GM23338 (cell line): Measurements from ENCODE around the gene BICDL1. TPM values are rescaled to one million over a fixed set of nuclear protein-coding genes. Genes with fewer than 3 reads are reported as not detected.

Experiments used
- ATAC-seq: fragments of 200-7000 bp; cut with Tn5 transposase; 3 replicates; pipeline ENCODE4 v1.9.1; 2020
- DNase-seq: peaks from one replicate; pipeline ENCODE4 v3.0.0-alpha.2; 2015; ENCODE audit warnings: low spot score
- H2AFZ ChIP-seq: fragments of 200-600 bp; sonication (generic); 2 replicates; pipeline ENCODE4 v1.8.0; 2016; ENCODE audit warnings: antibody characterized with exemption, mild to moderate bottlenecking, moderate library complexity
- H3F3A ChIP-seq: fragments of 200-600 bp; sonication (generic); replicated peaks from 2 replicates; pipeline ENCODE4 v1.8.0; 2017; ENCODE audit warnings: antibody characterized with exemption, mixed run types, low read depth
- H3K27ac ChIP-seq: fragments of 200-600 bp; sonication (generic); 2 replicates; pipeline ENCODE4 v1.6.1; 2016; ENCODE audit warnings: low read depth
- H3K27me3 ChIP-seq: fragments of 200-600 bp; sonication (generic); 2 replicates; pipeline ENCODE4 v1.8.0; 2016; ENCODE audit warnings: mild to moderate bottlenecking, mixed run types, moderate library complexity; ENCODE audit not compliant: insufficient read depth
- H3K36me3 ChIP-seq: fragments of 200-600 bp; sonication (generic); 2 replicates; pipeline ENCODE4 v1.8.0; 2016; ENCODE audit warnings: mild to moderate bottlenecking; ENCODE audit not compliant: insufficient read depth
- H3K4me1 ChIP-seq: fragments of 200-600 bp; sonication (generic); 2 replicates; pipeline ENCODE4 v1.8.0; 2016; ENCODE audit warnings: mild to moderate bottlenecking, moderate library complexity; ENCODE audit not compliant: insufficient read depth
- H3K4me2 ChIP-seq: fragments of 200-600 bp; sonication (generic); 2 replicates; pipeline ENCODE4 v1.7.1; 2017; ENCODE audit warnings: mixed run types
- H3K4me3 ChIP-seq: fragments of 200-600 bp; sonication (generic); 2 replicates; pipeline ENCODE4 v1.6.1; 2016; ENCODE audit warnings: mixed run types
- H3K79me2 ChIP-seq: fragments of 200-600 bp; sonication (generic); replicated peaks from 2 replicates; pipeline ENCODE4 v1.8.0; 2017; ENCODE audit warnings: mild to moderate bottlenecking; ENCODE audit not compliant: insufficient read depth
- H3K9me2 ChIP-seq: fragments of 200-600 bp; sonication (generic); 2 replicates; pipeline ENCODE4 v1.8.0; 2017; ENCODE audit not compliant: insufficient read depth
- H4K20me1 ChIP-seq: fragments of 200-600 bp; sonication (generic); replicated peaks from 2 replicates; pipeline ENCODE4 v1.8.0; 2017; ENCODE audit warnings: mild to moderate bottlenecking; ENCODE audit not compliant: insufficient read depth
- H3K27ac Mint-ChIP-seq: 2 replicates; pipeline ENCODE4 v1.8.0; 2020; ENCODE audit warnings: inconsistent platforms, mild to moderate bottlenecking, moderate library complexity, mixed read lengths
- H3K27me3 Mint-ChIP-seq: 3 replicates; pipeline ENCODE4 v1.8.0; 2022; ENCODE audit warnings: low read depth, mild to moderate bottlenecking, moderate library complexity, mixed read lengths, inconsistent platforms; ENCODE audit not compliant: insufficient read depth, poor library complexity
- H3K36me3 Mint-ChIP-seq: 3 replicates; pipeline ENCODE4 v1.8.0; 2021; ENCODE audit warnings: low read depth, mild to moderate bottlenecking, inconsistent platforms, moderate library complexity, mixed read lengths
- H3K4me1 Mint-ChIP-seq: 3 replicates; pipeline ENCODE4 v1.8.0; 2020; ENCODE audit warnings: mild to moderate bottlenecking, inconsistent platforms, mixed read lengths
- H3K4me3 Mint-ChIP-seq: 3 replicates; pipeline ENCODE4 v1.8.0; 2021; ENCODE audit warnings: moderate library complexity, mild to moderate bottlenecking, inconsistent platforms, mixed read lengths
- H3K9me3 Mint-ChIP-seq: 3 replicates; pipeline ENCODE4 v1.8.0; 2020; ENCODE audit warnings: moderate library complexity, mild to moderate bottlenecking, inconsistent platforms, mixed read lengths
- JUNB ChIP-seq: IDR thresholded peaks from one replicate; pipeline ENCODE4 v1.6.1; 2016; ENCODE audit warnings: antibody characterized with exemption; ENCODE audit not compliant: unreplicated experiment
- POLR2AphosphoS5 ChIP-seq: IDR thresholded peaks from 2 replicates; pipeline ENCODE4 v1.6.1; 2016; ENCODE audit warnings: antibody characterized with exemption, low read depth
- ZNF331 ChIP-seq: fragments of 250-450 bp; sonication (Bioruptor Pico); IDR thresholded peaks from 2 replicates; pipeline ENCODE4 v1.5.0; 2020; ENCODE audit warnings: low read depth, mild to moderate bottlenecking, moderate library complexity
- polyA plus RNA-seq: library from polyadenylated mRNA; unstranded; fragments of >200 nt; fragmentation: Nextera tagmentation; extraction: Ambion mirVana; gene quantifications from 2 replicates; pipeline ENCODE4 v1.2.1, GENCODE V29; 2016
- total RNA-seq: library from RNA; depleted of rRNA; stranded (reverse); fragments of >200 nt; shearing (Covaris generic); gene quantifications from 2 replicates; pipeline ENCODE4 v1.2.3, GENCODE V29; 2014
- TF ChIP-seq, protein P1 (sequence below), 2 experiments: fragments of 200-600 bp in 1 of 2; sonication (generic) in 1 of 2; conservative IDR thresholded peaks; 2 replicates each; pipeline versions ENCODE4 v1.5.1 to v1.6.1; 2016 to 2017; ENCODE audit warnings: antibody characterized with exemption in 2 of 2, low read depth in 2 of 2, mild to moderate bottlenecking in 2 of 2, moderate library complexity in 1 of 2
- TF ChIP-seq, protein P2 (sequence below): IDR thresholded peaks from one replicate; pipeline ENCODE4 v1.6.1; 2018; ENCODE audit warnings: antibody characterized with exemption; ENCODE audit not compliant: unreplicated experiment
- TF ChIP-seq, protein P3 (sequence below): IDR thresholded peaks from 2 replicates; pipeline ENCODE4 v1.6.1; 2016; ENCODE audit warnings: antibody characterized with exemption
- TF ChIP-seq, protein P4 (sequence below): fragments of 250-450 bp; sonication (Bioruptor Pico); IDR thresholded peaks from 2 replicates; pipeline ENCODE4 v1.5.0; 2020; ENCODE audit warnings: mild to moderate bottlenecking, moderate library complexity

Gene BICDL1
- total and polyA plus RNA-seq, 2 experiments from 2014 or later = 14.0 to 25.7 TPM

DNA sequence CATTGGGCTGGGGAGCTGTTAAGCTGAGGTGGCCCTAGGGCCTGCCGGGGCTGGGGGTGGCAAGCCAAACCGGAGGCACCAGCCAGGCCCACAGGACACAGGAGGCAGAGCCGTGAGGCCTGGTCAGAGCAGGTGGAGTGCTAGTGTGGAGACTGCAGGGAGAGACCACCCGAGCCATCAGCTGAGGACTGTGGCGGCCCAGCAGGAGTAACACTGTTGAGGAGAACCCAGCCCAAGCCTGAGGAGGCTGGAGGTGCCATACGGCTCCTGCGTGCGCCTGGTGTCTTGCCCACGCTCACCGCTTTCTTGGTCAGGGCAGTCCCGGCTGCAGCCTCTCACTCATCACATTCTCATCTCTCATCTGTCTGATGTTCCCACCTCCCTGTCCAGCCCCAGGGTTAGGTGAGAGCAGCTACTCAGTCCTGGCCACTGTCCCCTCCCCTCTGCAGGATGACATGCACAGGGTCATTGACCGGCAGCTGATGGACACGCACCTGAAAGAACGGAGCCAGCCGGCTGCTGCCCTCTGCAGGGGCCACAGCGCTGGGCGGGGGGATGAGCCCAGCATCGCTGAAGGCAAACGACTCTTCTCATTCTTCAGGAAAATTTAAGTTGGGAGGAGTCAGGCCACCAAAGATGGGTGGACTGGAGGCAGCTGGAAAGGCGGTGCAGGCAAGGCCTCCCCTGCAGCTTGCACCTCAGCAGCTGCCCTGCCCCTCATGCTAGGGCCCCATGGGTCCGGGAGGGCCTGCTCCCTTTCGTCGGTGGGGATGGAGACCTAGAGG, 103.7 kb downstream of the BICDL1 start:
- H3K36me3 ChIP-seq = no peaks in the 10 kb centered on the region; the same call in 1 of the 2 replicates
- no peaks in the 10 kb centered on the region for H3K27me3 ChIP-seq
- DNase-seq (no peak), ATAC-seq (peak; percentile 7)
- peaks cover 65% of the 10 kb centered on the region for H3K4me1 Mint-ChIP-seq
- no peak overlapping the region; the same call in 2 of the 3 replicates for H3K4me3 Mint-ChIP-seq
- peak overlapping the region; percentile 95 for H3K27ac Mint-ChIP-seq
- no peaks in the 10 kb centered on the region for H4K20me1 ChIP-seq
- H3K9me2 ChIP-seq = no peaks in the 10 kb centered on the region
- peak overlapping the region; percentile 69 for H3K4me2 ChIP-seq
- peaks cover 34% of the 10 kb centered on the region for H3K4me1 ChIP-seq
- peak overlapping the region; percentile 95; the same call in 1 of the 2 replicates for H3K27ac ChIP-seq
- no peak overlapping the region for H3K4me3 ChIP-seq
- no peaks in the 10 kb centered on the region for H3K79me2 ChIP-seq
- TF ChIP-seq, protein P1, sequence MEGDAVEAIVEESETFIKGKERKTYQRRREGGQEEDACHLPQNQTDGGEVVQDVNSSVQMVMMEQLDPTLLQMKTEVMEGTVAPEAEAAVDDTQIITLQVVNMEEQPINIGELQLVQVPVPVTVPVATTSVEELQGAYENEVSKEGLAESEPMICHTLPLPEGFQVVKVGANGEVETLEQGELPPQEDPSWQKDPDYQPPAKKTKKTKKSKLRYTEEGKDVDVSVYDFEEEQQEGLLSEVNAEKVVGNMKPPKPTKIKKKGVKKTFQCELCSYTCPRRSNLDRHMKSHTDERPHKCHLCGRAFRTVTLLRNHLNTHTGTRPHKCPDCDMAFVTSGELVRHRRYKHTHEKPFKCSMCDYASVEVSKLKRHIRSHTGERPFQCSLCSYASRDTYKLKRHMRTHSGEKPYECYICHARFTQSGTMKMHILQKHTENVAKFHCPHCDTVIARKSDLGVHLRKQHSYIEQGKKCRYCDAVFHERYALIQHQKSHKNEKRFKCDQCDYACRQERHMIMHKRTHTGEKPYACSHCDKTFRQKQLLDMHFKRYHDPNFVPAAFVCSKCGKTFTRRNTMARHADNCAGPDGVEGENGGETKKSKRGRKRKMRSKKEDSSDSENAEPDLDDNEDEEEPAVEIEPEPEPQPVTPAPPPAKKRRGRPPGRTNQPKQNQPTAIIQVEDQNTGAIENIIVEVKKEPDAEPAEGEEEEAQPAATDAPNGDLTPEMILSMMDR (conservative IDR thresholded peaks at IDR 0.05; ENCODE audit: low read depth in 2 of 2) = peak; percentile 16 to 50; a peak in 3 of 4 replicates
- no peak for TF ChIP-seq JUNB
- H2AFZ ChIP-seq = no peak overlapping the region
- H3F3A ChIP-seq = peaks cover 19% of the 10 kb centered on the region
- no peaks in the 10 kb centered on the region; the same call in 2 of the 3 replicates for H3K9me3 Mint-ChIP-seq
- peaks cover 26% of the 10 kb centered on the region for H3K36me3 Mint-ChIP-seq
- H3K27me3 Mint-ChIP-seq = peaks cover 16% of the 10 kb centered on the region

DNA sequence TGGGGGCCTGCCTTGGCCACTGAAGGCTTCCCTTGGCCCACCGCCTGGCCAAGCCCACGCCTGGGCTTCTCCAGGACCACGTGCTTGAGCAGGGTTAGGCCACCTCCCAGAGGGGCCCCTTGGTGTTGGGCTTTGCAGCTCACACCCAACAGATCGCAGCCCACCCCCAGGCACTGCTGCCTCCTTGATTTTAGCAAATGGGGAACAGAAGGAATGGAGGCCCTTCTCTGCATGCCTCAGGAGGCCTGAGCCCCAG, 104.2 kb downstream of the BICDL1 start:
- Histone ChIP-seq H3K4me1 (peaks cover 30% of the 10 kb centered on the region), H3K4me2 (peak overlapping the region; percentile 69), H3K9me2 (no peaks in the 10 kb centered on the region), H4K20me1 (no peaks in the 10 kb centered on the region), H3K27ac (peak overlapping the region; percentile 95), H3F3A (peaks cover 14% of the 10 kb centered on the region), H3K27me3 (no peaks in the 10 kb centered on the region), H2AFZ (no peak overlapping the region), H3K79me2 (no peaks in the 10 kb centered on the region), H3K36me3 (no peaks in the 10 kb centered on the region; the same call in 1 of the 2 replicates), H3K4me3 (peak overlapping the region; percentile 35; the same call in 1 of the 2 replicates)
- peaks cover 30% of the 10 kb centered on the region for H3K36me3 Mint-ChIP-seq
- peak overlapping the region; percentile 94 for H3K27ac Mint-ChIP-seq
- DNase-seq = no peak
- H3K4me1 Mint-ChIP-seq = peaks cover 65% of the 10 kb centered on the region
- peaks cover 16% of the 10 kb centered on the region for H3K27me3 Mint-ChIP-seq
- peak; percentile 19 for ATAC-seq
- no peaks in the 10 kb centered on the region; the same call in 2 of the 3 replicates for H3K9me3 Mint-ChIP-seq
- H3K4me3 Mint-ChIP-seq = no peak overlapping the region
- TF ChIP-seq, protein P2, sequence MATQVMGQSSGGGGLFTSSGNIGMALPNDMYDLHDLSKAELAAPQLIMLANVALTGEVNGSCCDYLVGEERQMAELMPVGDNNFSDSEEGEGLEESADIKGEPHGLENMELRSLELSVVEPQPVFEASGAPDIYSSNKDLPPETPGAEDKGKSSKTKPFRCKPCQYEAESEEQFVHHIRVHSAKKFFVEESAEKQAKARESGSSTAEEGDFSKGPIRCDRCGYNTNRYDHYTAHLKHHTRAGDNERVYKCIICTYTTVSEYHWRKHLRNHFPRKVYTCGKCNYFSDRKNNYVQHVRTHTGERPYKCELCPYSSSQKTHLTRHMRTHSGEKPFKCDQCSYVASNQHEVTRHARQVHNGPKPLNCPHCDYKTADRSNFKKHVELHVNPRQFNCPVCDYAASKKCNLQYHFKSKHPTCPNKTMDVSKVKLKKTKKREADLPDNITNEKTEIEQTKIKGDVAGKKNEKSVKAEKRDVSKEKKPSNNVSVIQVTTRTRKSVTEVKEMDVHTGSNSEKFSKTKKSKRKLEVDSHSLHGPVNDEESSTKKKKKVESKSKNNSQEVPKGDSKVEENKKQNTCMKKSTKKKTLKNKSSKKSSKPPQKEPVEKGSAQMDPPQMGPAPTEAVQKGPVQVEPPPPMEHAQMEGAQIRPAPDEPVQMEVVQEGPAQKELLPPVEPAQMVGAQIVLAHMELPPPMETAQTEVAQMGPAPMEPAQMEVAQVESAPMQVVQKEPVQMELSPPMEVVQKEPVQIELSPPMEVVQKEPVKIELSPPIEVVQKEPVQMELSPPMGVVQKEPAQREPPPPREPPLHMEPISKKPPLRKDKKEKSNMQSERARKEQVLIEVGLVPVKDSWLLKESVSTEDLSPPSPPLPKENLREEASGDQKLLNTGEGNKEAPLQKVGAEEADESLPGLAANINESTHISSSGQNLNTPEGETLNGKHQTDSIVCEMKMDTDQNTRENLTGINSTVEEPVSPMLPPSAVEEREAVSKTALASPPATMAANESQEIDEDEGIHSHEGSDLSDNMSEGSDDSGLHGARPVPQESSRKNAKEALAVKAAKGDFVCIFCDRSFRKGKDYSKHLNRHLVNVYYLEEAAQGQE = no peak
- TF ChIP-seq POLR2AphosphoS5 (no peak), ZNF331 (no peak), JUNB (no peak)
- TF ChIP-seq, protein P3, sequence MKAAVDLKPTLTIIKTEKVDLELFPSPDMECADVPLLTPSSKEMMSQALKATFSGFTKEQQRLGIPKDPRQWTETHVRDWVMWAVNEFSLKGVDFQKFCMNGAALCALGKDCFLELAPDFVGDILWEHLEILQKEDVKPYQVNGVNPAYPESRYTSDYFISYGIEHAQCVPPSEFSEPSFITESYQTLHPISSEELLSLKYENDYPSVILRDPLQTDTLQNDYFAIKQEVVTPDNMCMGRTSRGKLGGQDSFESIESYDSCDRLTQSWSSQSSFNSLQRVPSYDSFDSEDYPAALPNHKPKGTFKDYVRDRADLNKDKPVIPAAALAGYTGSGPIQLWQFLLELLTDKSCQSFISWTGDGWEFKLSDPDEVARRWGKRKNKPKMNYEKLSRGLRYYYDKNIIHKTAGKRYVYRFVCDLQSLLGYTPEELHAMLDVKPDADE = no peak
- TF ChIP-seq, protein P4, sequence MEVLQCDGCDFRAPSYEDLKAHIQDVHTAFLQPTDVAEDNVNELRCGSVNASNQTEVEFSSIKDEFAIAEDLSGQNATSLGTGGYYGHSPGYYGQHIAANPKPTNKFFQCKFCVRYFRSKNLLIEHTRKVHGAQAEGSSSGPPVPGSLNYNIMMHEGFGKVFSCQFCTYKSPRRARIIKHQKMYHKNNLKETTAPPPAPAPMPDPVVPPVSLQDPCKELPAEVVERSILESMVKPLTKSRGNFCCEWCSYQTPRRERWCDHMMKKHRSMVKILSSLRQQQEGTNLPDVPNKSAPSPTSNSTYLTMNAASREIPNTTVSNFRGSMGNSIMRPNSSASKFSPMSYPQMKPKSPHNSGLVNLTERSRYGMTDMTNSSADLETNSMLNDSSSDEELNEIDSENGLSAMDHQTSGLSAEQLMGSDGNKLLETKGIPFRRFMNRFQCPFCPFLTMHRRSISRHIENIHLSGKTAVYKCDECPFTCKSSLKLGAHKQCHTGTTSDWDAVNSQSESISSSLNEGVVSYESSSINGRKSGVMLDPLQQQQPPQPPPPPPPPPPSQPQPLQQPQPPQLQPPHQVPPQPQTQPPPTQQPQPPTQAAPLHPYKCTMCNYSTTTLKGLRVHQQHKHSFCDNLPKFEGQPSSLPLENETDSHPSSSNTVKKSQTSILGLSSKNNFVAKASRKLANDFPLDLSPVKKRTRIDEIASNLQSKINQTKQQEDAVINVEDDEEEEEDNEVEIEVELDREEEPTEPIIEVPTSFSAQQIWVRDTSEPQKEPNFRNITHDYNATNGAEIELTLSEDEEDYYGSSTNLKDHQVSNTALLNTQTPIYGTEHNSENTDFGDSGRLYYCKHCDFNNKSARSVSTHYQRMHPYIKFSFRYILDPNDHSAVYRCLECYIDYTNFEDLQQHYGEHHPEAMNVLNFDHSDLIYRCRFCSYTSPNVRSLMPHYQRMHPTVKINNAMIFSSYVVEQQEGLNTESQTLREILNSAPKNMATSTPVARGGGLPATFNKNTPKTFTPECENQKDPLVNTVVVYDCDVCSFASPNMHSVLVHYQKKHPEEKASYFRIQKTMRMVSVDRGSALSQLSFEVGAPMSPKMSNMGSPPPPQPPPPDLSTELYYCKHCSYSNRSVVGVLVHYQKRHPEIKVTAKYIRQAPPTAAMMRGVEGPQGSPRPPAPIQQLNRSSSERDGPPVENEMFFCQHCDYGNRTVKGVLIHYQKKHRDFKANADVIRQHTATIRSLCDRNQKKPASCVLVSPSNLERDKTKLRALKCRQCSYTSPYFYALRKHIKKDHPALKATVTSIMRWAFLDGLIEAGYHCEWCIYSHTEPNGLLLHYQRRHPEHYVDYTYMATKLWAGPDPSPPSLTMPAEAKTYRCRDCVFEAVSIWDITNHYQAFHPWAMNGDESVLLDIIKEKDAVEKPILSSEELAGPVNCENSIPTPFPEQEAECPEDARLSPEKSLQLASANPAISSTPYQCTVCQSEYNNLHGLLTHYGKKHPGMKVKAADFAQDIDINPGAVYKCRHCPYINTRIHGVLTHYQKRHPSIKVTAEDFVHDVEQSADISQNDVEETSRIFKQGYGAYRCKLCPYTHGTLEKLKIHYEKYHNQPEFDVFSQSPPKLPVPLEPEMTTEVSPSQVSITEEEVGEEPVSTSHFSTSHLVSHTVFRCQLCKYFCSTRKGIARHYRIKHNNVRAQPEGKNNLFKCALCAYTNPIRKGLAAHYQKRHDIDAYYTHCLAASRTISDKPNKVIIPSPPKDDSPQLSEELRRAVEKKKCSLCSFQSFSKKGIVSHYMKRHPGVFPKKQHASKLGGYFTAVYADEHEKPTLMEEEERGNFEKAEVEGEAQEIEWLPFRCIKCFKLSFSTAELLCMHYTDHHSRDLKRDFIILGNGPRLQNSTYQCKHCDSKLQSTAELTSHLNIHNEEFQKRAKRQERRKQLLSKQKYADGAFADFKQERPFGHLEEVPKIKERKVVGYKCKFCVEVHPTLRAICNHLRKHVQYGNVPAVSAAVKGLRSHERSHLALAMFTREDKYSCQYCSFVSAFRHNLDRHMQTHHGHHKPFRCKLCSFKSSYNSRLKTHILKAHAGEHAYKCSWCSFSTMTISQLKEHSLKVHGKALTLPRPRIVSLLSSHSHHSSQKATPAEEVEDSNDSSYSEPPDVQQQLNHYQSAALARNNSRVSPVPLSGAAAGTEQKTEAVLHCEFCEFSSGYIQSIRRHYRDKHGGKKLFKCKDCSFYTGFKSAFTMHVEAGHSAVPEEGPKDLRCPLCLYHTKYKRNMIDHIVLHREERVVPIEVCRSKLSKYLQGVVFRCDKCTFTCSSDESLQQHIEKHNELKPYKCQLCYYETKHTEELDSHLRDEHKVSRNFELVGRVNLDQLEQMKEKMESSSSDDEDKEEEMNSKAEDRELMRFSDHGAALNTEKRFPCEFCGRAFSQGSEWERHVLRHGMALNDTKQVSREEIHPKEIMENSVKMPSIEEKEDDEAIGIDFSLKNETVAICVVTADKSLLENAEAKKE (CRISPR knock-in tag) = no peak
